B cell (primary cell): ENCODE data around the gene RBM20. TPM values are rescaled to one million over a fixed set of nuclear protein-coding genes. Genes with fewer than 3 reads are reported as not detected.

Experiments used
- ATAC-seq: fragments of 200-7000 bp; cut with Tn5 transposase; one replicate; pipeline ENCODE4 v1.10.0; 2021; ENCODE audit warnings: low read depth, mild to moderate bottlenecking, moderate number of reproducible peaks, moderate library complexity
- CTCF ChIA-PET: fragments of 350-600 bp; sonication (Branson Sonifier 250); formaldehyde crosslinking; loops from one replicate; lab custom pipeline; 2021; ENCODE audit warnings: antibody characterized with exemption, inconsistent platforms; lab: Charles Lee
- POLR2A ChIA-PET: fragments of 350-600 bp; sonication (Branson Sonifier 250); formaldehyde crosslinking; loops from one replicate; lab custom pipeline; 2021; ENCODE audit warnings: antibody characterized with exemption; lab: Charles Lee
- DNase-seq: peaks from one replicate; pipeline ENCODE4 v3.0.0; 2013
- H2AFZ ChIP-seq: 2 replicates; pipeline ENCODE4 v1.6.1; 2012; ENCODE audit warnings: mild to moderate bottlenecking, low read depth, low read length; ENCODE audit not compliant: insufficient read depth, poor library complexity, severe bottlenecking
- H3K27ac ChIP-seq, 2 donors: 1 replicate in 1 of 2; 2 replicates in 1 of 2; pipeline ENCODE4 v1.5.1; 2012 to 2013; ENCODE audit warnings: low read length in 2 of 2, mild to moderate bottlenecking in 2 of 2, moderate library complexity in 1 of 2
- H3K27me3 ChIP-seq, 4 experiments: fragments of 200-600 bp in 1 of 4; sonication (generic) in 1 of 4; replicated peaks in 1 of 4; 1 replicate in 2 of 4; 2 replicates in 2 of 4; pipeline versions ENCODE4 v1.6.1 to v1.7.0; 2013 to 2016; ENCODE audit warnings: low read length in 3 of 4, mild to moderate bottlenecking in 2 of 4, mixed read lengths in 1 of 4, moderate library complexity in 1 of 4; ENCODE audit not compliant: insufficient read depth in 4 of 4, control insufficient read depth in 3 of 4; ENCODE audit errors: control extremely low read depth in 1 of 4
- H3K36me3 ChIP-seq, 2 experiments: replicated peaks in 1 of 2; 1 replicate in 1 of 2; 2 replicates in 1 of 2; pipeline versions ENCODE4 v1.6.1 to v1.7.1; 2013; ENCODE audit warnings: low read length in 1 of 2; ENCODE audit not compliant: insufficient read depth in 2 of 2, control insufficient read depth in 1 of 2; ENCODE audit errors: control extremely low read depth in 1 of 2, extremely low read depth in 1 of 2
- H3K4me1 ChIP-seq, 2 donors: fragments of 200-600 bp in 1 of 2; sonication (generic) in 1 of 2; 1 replicate in 1 of 2; 2 replicates in 1 of 2; pipeline versions ENCODE4 v1.5.1 to v1.6.1; 2013 to 2017; ENCODE audit warnings: low read length in 2 of 2; ENCODE audit not compliant: control insufficient read depth in 2 of 2, insufficient read depth in 2 of 2
- H3K4me2 ChIP-seq: replicated peaks from 2 replicates; pipeline ENCODE3; 2012; ENCODE audit warnings: mild to moderate bottlenecking, low read depth, low read length; ENCODE audit not compliant: poor library complexity, severe bottlenecking
- H3K4me3 ChIP-seq, 5 experiments: fragments of 200-600 bp in 1 of 5; sonication (generic) in 1 of 5; 1 replicate in 3 of 5; 2 replicates in 2 of 5; pipeline versions ENCODE4 v1.5.1 to v1.7.0; 2011 to 2016; ENCODE audit warnings: low read length in 4 of 5, mild to moderate bottlenecking in 4 of 5, low read depth in 2 of 5, control low read depth in 1 of 5, moderate library complexity in 1 of 5; ENCODE audit not compliant: insufficient read depth in 1 of 5; ENCODE audit errors: control extremely low read depth in 1 of 5, extremely low read depth in 1 of 5
- H3K79me2 ChIP-seq: fragments of 200-600 bp; sonication (generic); one replicate; pipeline ENCODE4 v1.6.0; 2016; ENCODE audit warnings: low read length; ENCODE audit not compliant: control insufficient read depth, insufficient read depth
- H3K9ac ChIP-seq: fragments of 200-600 bp; sonication (generic); 2 replicates; pipeline ENCODE4 v1.6.1; 2017; ENCODE audit warnings: mild to moderate bottlenecking, low read length, moderate library complexity
- H3K9me3 ChIP-seq, 3 donors: one replicate each; pipeline versions ENCODE4 v1.6.1 to v1.7.1; 2013; ENCODE audit warnings: low read length in 2 of 3; ENCODE audit not compliant: control insufficient read depth in 2 of 3, insufficient read depth in 1 of 3; ENCODE audit errors: control extremely low read depth in 1 of 3
- H4K20me1 ChIP-seq: 2 replicates; pipeline ENCODE4 v1.6.0; 2012; ENCODE audit warnings: mild to moderate bottlenecking, low read length; ENCODE audit not compliant: insufficient read depth, control insufficient read depth, poor library complexity, severe bottlenecking
- H3K27ac Mint-ChIP-seq: one replicate; pipeline ENCODE4 v1.8.0; 2021; ENCODE audit warnings: mixed read lengths
- H3K27me3 Mint-ChIP-seq: one replicate; pipeline ENCODE4 v1.8.0; 2021; ENCODE audit warnings: mixed read lengths
- H3K4me1 Mint-ChIP-seq: one replicate; pipeline ENCODE4 v1.8.0; 2021; ENCODE audit warnings: mixed read lengths
- H3K4me3 Mint-ChIP-seq: one replicate; pipeline ENCODE4 v1.8.0; 2021; ENCODE audit warnings: mixed read lengths
- H3K9me3 Mint-ChIP-seq: one replicate; pipeline ENCODE4 v1.8.0; 2022; ENCODE audit warnings: mixed read lengths; ENCODE audit not compliant: insufficient read depth
- EZH2 ChIP-seq: IDR thresholded peaks from 2 replicates; pipeline ENCODE4 v1.6.1; 2012; ENCODE audit warnings: borderline replicate concordance, low read depth, mild to moderate bottlenecking, moderate library complexity, low read length; ENCODE audit not compliant: insufficient read depth, poor library complexity, severe bottlenecking
- WGBS: methylation state at CpG from one replicate; pipeline ENCODE4 v1.1.5; 2013; ENCODE audit warnings: missing lambda C conversion rate; ENCODE audit not compliant: insufficient coverage; 5-methylcytosine and 5-hydroxymethylcytosine counted together
- intact Hi-C: fragments of 100-400 bp; cut with micrococcal nuclease; formaldehyde crosslinking; loops from one replicate; pipeline ENCODE4 v1.10.0; 2022
- polyA plus RNA-seq: library from polyadenylated mRNA; depleted of rRNA; stranded (reverse); fragments of >200 nt; gene quantifications from 2 replicates; pipeline ENCODE4 v1.2.3, GENCODE V29; 2012
- total RNA-seq, 2 donors: library from RNA; stranded (reverse); fragments of 120-200 nt in 1 of 2; gene quantifications; 1 replicate in 1 of 2; 2 replicates in 1 of 2; pipeline versions ENCODE4 v1.2.3 to v1.2.4, GENCODE V29; 2013 to 2022
- TF ChIP-seq, protein P1 (sequence below): fragments of 200-600 bp; IDR thresholded peaks from one replicate; pipeline ENCODE4 v1.8.0; 2022; ENCODE audit warnings: antibody characterized with exemption, mild to moderate bottlenecking

The RBM20 gene
- total and polyA plus RNA-seq, 2 donors (not counting 1 experiment from before 2014, with no cell fraction given) = not detected

DNA sequence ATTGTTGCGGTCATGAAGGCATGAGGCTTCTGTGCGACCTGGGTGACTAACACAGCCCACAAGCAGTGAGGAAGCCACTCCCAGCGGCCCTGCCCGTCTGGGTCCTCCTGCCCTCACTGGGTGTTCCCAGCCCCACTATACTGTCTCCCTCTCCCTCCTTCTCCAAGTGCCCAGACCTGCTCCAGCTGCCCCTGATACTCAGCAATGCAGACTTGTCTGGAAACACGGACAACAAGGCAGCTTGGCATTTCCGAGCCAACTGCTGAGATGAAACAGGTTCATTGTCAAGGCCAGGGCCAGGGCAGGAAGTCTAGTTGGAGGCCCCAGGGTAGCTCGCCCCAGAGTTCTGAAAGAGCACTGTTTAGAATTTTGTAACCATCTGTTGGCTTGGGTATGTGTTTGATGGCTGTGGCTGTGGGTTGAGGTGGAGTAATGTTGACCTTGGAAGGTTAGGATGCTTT lies 95.7 kb downstream of the RBM20 start:
- H3K27ac ChIP-seq = no peak overlapping the region
- no peaks in the 10 kb centered on the region for H3K79me2 ChIP-seq
- Mint-ChIP-seq H3K4me3 (no peak overlapping the region), H3K9me3 (no peaks in the 10 kb centered on the region), H3K4me1 (no peaks in the 10 kb centered on the region), H3K27me3 (peaks cover 30% of the 10 kb centered on the region), H3K27ac (no peak overlapping the region)
- intact Hi-C loops = loop anchor here (10.0 kb wide), 1 partner anchor 435 kb away; the partner anchor contains the start of gene SMNDC1
- ChIA-PET POLR2A (no interaction called here), CTCF (no interaction called here)
- H3K4me1 ChIP-seq = no peaks in the 10 kb centered on the region
- DNase-seq (no peak), ATAC-seq (no peak)
- H3K9me3 ChIP-seq = no peaks in the 10 kb centered on the region
- H3K4me2 ChIP-seq = no peak overlapping the region
- H3K27me3 ChIP-seq = peaks cover 0 to 9% (median 3%) of the 10 kb centered on the region in 4 experiments
- no peak overlapping the region for H2AFZ ChIP-seq
- WGBS = 69% methylated on average over 5 of the region's 7 CpGs
- TF ChIP-seq EZH2 = no peak
- TF ChIP-seq, protein P1, sequence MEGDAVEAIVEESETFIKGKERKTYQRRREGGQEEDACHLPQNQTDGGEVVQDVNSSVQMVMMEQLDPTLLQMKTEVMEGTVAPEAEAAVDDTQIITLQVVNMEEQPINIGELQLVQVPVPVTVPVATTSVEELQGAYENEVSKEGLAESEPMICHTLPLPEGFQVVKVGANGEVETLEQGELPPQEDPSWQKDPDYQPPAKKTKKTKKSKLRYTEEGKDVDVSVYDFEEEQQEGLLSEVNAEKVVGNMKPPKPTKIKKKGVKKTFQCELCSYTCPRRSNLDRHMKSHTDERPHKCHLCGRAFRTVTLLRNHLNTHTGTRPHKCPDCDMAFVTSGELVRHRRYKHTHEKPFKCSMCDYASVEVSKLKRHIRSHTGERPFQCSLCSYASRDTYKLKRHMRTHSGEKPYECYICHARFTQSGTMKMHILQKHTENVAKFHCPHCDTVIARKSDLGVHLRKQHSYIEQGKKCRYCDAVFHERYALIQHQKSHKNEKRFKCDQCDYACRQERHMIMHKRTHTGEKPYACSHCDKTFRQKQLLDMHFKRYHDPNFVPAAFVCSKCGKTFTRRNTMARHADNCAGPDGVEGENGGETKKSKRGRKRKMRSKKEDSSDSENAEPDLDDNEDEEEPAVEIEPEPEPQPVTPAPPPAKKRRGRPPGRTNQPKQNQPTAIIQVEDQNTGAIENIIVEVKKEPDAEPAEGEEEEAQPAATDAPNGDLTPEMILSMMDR = no peak
- no peaks in the 10 kb centered on the region for H3K36me3 ChIP-seq
- H3K4me3 ChIP-seq = no peak overlapping the region
- H3K9ac ChIP-seq = no peak overlapping the region
- H4K20me1 ChIP-seq = no peaks in the 10 kb centered on the region

DNA sequence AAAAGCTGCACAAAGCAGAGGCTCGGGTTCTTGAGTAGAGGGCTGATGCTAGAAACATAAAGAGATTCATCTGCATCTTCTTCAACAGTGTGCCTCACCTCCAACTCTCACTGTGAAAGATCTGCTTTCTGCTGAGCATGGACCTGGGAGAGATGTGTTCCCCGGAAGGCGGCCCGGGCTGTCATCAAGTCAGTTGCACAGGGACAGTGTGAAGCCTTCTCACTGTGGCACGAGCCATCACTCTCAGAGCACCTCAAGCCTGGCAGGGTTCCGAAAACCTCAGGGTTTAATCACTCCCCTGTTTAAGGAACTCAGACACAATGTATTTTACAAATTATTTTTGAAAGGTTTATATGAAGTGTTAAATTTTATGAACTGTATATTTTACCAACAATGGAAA lies 98.7 kb downstream of the RBM20 start:
- H3K9ac ChIP-seq = no peak overlapping the region
- Mint-ChIP-seq H3K27me3 (peaks cover 18% of the 10 kb centered on the region), H3K4me3 (no peak overlapping the region), H3K27ac (no peak overlapping the region), H3K4me1 (peaks cover 3% of the 10 kb centered on the region), H3K9me3 (no peaks in the 10 kb centered on the region)
- no peak overlapping the region for H2AFZ ChIP-seq
- 98% methylated on average over 3 of the region's 6 CpGs for WGBS
- no peaks in the 10 kb centered on the region for H3K36me3 ChIP-seq
- ChIA-PET CTCF (interaction anchor here (0.8 to 4.0 kb wide), 4 partner anchors 12 to 154 kb away, joined by 3 to 49 read pairs (median 7); no protein-coding TSS in a partner anchor), POLR2A (no interaction called here)
- H3K4me3 ChIP-seq = no peak overlapping the region
- no peak overlapping the region for H3K4me2 ChIP-seq
- ATAC-seq (no peak), DNase-seq (no peak)
- H3K79me2 ChIP-seq = peaks cover 3% of the 10 kb centered on the region
- H3K27me3 ChIP-seq = peaks cover 0 to 9% (median 0%) of the 10 kb centered on the region in 4 experiments
- TF ChIP-seq, protein P1 = no peak
- no peak for TF ChIP-seq EZH2
- H3K4me1 ChIP-seq = peaks cover 0 to 6% of the 10 kb centered on the region in 2 donors
- no peak overlapping the region for H3K27ac ChIP-seq
- H3K9me3 ChIP-seq = no peaks in the 10 kb centered on the region
- H4K20me1 ChIP-seq = no peaks in the 10 kb centered on the region
- intact Hi-C loops = loop anchor here (10.0 kb wide), 1 partner anchor 438 kb away; the partner anchor contains the start of gene SMNDC1
